Stimulated activated CD8-positive, alpha-beta memory T cell treated with anti-CD3 and anti-CD28 coated beads, Interleukin-2, amount 100 ng/mL, for 48 hours (primary cell): Measurements from ENCODE around the gene TRIM25.

Experiments
- DNase-seq, 2 donors: peaks; one replicate each; pipeline ENCODE4 v3.0.0-alpha.2; 2020; ENCODE audit warnings: low read depth in 2 of 2

The TRIM25 gene

GRCh38 chr17:56896217-56896967, 17.5 kb downstream of the TRIM25 start:
- no peak for DNase-seq

DNA sequence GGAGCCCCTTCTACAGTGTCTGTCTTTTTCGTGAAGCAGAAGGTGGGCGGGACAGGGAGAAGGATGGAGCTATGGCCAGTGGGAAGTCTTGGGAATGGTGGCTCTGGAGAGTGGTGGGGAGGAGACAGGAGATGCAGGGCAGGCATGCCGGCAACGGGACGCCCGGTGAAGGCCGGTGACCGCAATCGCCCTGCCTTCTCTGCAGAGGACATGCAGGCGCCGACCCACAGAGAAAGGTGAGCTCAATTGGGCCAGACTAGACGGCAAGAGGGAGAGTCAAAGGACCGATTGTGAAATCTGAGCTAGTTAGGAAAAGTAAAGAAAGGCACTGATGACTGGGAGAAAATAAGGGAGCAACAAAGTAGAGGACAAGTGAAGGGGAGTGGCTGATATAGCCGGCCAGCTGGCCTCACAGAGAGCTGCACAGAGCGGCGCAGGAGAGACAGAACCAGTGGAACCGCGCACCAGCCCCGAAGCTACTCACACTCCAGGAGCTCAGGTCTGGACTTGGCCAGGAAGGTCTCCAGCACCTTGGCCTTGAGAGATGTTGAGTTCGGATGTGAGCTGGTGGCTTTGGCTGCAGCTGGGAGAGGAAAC, 18.9 kb downstream of the TRIM25 start:
- DNase-seq: no peak

- DNase-seq: no peak
These were observed 20.3 kb downstream of the TRIM25 start for GRCh38 chr17:56893503-56893902.

- DNase-seq: no peak
These were observed 21.5 kb downstream of the TRIM25 start for GRCh38 chr17:56892333-56892732.

- peak in 1 of 2 donors; percentile 51 for DNase-seq
These were observed 22.1 kb downstream of the TRIM25 start for GRCh38 chr17:56891751-56892150.

GRCh38 chr17:56890906-56891674, 22.8 kb downstream of the TRIM25 start:
- no peak for DNase-seq

GRCh38 chr17:56890390-56890789, 23.5 kb downstream of the TRIM25 start:
- DNase-seq: no peak

GRCh38 chr17:56887552-56888467, 26.0 kb downstream of the TRIM25 start:
- DNase-seq: no peak

DNA sequence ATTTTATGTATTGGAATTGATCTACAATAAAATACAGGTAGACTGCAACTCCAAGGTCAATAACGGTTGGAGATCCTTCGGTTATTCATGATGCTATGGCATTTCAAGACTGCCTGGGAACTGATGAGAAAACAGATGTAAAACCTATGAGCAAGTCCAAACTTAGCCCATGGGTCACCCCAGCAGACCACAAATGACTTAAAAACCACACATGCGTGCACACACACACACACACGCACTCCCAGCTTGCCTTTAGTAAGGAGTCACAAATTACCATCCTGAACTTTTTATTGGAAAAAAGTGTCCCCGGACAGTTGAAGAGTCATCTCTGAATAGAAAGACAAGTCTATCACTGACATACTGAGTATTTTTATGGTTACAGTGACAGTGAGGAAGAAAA, 26.7 kb downstream of the TRIM25 start:
- DNase-seq: no peak

DNA sequence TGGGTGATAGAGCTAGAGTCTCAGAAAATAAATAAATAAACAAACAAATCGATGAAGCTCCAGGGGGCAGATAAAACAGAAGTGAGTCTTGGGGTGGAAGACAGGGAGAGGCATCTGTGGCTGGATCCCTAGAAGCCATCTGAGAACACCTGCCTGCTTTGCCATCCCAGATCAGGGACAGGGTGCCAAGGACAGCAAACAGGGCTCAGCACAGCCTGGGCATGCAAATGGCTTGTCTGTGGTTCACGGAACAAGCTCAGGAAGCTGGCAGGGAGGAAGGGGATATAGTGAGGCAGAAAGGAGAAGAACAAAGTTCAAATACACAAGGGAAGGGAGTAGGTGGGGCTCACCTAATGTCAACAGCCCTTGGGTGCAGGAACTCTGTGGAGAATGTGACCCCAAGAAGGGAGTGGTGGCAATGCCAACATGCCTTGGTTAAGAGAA, 27.5 kb downstream of the TRIM25 start:
- no peak for DNase-seq

DNA sequence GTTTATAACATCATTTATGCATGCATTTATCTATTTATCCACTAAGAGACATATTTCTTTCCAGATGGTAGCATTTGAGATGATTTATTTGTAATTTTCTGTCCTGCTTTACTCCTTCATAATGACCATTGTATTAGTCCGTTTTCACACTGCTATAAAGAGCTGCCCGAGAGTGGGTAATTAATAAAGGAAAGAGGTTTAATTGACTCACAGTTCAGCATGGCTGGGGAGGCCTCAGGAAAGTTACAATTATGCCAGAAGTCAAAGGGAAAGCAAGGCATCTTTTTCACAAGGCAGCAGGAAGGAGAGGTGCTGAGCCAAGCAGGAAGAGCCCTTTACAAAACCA, 28.6 kb downstream of the TRIM25 start:
- DNase-seq: no peak

- no peak for DNase-seq
These were observed 29.2 kb downstream of the TRIM25 start for GRCh38 chr17:56884483-56885311.

- no peak for DNase-seq
These were observed 30.2 kb downstream of the TRIM25 start for GRCh38 chr17:56883616-56884015.

- DNase-seq: no peak
These were observed 32.1 kb downstream of the TRIM25 start for GRCh38 chr17:56881685-56882295.

GRCh38 chr17:56880571-56880970, 33.3 kb downstream of the TRIM25 start:
- no peak for DNase-seq

- DNase-seq: no peak
These were observed 33.7 kb downstream of the TRIM25 start for GRCh38 chr17:56880133-56880532.

DNA sequence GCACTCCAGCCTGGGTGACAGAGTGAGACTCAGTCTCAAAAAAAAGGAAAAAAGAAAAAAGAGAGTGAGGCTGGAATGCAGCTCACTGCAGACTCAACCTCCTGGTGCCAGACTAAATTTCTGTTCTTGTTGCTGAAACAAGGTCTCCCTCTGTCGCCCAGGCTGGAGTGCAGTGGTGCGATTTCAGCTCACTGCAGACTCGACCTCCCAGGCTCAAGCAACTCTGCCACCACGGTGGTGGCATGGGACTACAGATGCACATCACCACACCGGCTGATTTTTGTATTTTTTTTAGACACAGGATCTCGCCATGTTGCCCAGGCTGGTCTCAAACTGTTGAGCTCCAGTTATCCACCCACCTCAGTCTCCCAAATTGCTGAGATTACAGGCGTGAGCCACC, 34.6 kb downstream of the TRIM25 start:
- no peak for DNase-seq

DNA sequence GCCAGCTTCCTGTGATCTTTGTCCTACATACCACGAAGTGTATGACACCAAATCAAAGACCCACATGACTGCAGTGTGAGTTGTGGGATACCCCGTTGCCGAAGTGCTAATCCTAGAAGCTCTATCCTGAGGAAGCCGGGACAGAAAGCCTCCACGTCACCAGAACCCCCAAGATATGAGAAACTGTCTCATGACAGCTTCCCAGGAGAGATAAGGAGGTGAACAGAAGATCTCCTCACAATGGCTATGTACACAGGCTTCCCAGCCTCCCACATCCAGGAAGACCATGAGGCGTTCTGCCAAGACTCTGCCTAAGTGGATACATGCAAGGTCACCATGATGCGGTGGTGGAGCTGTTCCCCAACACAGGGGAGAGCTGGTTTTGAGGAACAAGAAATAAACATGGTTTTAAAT, 37.1 kb downstream of the TRIM25 start:
- no peak for DNase-seq

- no peak for DNase-seq
These were observed 43.7 kb downstream of the TRIM25 start for GRCh38 chr17:56870081-56870651.

GRCh38 chr17:56868716-56869115, 45.1 kb downstream of the TRIM25 start:
- DNase-seq: no peak
